Natural killer cell (primary cell): ENCODE measurements around the gene ANXA3. TPM values are rescaled to one million over a fixed set of nuclear protein-coding genes. Genes with fewer than 3 reads are reported as not detected.

Source experiments
- total RNA-seq, 4 donors: library from RNA; stranded (reverse); fragments of 120-200 nt in 1 of 4; gene quantifications; one replicate each; pipeline versions ENCODE4 v1.2.3 to v1.2.4, GENCODE V29; 2013 to 2022

ANXA3 gene
- total RNA-seq, 3 donors from 2014 or later (not counting 1 experiment from before 2014, with no cell fraction given) = 1.1 to 1.2 TPM; not detected in 1

Other genes with a start within 250 kb of the ANXA3 start
- 10 to 100 TPM; 10.1 to 13.5 (median 11.7) TPM for gene BMP2K, start 224.6 kb downstream of the ANXA3 start, total RNA-seq